Activated naive CD4-positive, alpha-beta T cell treated with anti-CD3 and anti-CD28 coated beads, Interleukin-2, amount 50 U/mL, for 24 hours (primary cell): ENCODE data around the gene NFS1.

Source experiments
- H3K27ac Mint-ChIP-seq: one replicate; pipeline ENCODE4 v1.8.0; 2021; ENCODE audit warnings: mild to moderate bottlenecking, mixed read lengths
- H3K27me3 Mint-ChIP-seq: one replicate; pipeline ENCODE4 v1.8.0; 2021; ENCODE audit warnings: mixed read lengths
- H3K36me3 Mint-ChIP-seq: one replicate; pipeline ENCODE4 v1.8.0; 2021; ENCODE audit warnings: mixed read lengths
- H3K4me1 Mint-ChIP-seq: one replicate; pipeline ENCODE4 v1.8.0; 2021; ENCODE audit warnings: mixed read lengths
- H3K4me3 Mint-ChIP-seq: one replicate; pipeline ENCODE4 v1.8.0; 2021; ENCODE audit warnings: mild to moderate bottlenecking, mixed read lengths
- H3K9me3 Mint-ChIP-seq: one replicate; pipeline ENCODE4 v1.8.0; 2021; ENCODE audit warnings: mixed read lengths

Gene NFS1

DNA sequence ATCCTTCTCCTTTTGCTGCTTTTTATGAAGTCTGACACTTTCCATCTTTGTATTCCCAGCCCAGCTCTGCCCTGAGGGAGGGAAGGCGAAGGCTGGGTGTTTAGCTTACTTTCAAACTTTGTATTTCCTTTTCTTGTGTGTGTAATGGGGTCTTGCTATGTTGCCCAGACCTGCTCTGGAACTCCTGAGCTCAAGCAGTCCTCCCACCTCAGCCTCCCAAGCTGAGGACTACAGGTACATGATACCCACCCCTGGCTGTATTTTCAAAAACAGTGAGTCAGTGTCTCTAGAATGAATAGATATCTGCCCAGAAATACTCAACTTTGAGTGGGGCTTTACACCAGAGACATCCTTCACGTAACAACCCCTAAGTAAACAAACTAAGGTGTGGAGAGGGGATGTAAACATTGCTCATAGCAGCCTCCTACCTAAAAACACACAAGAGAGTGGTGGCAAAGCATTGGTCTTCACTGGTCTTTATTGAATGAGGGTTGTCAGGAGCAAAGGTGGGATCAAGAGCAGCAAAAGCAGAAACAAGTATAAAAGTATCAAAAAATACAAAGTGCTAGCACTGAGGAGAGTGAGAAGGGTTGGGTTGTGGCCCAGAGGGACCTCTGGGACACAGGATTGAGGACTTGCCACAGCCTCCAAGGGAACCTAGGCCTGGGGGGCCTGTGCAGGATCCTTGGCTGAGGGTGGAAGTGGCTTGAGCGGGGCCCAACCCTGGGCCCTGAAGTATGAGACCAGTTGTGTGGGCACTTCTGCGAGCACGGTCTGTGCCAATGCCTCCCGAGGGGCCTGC is 73.4 kb downstream of the NFS1 start:
- no peaks in the 10 kb centered on the region for H3K4me1 Mint-ChIP-seq
- peaks cover 10% of the 10 kb centered on the region for H3K36me3 Mint-ChIP-seq
- peak overlapping the region; percentile 81 for H3K27ac Mint-ChIP-seq
- no peaks in the 10 kb centered on the region for H3K9me3 Mint-ChIP-seq
- no peak overlapping the region for H3K4me3 Mint-ChIP-seq
- no peaks in the 10 kb centered on the region for H3K27me3 Mint-ChIP-seq

DNA sequence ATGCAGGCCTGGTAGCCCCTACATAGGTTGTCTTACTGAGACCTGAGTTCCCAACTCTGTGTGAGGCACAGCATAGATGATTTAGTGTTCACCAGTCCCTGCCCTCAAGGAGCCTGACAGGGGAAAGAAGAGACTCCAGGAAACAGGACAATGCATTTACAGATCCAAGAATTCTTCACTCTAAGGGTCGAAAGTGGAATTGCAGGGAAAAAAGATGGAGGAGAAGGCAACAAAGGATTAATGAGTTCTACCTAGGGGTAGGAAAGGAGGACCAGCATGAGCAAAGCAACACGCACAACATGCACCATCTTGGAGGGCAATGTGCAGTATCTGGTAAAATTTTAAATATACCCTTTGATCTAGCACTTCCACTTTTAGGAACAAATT is 77.6 kb downstream of the NFS1 start:
- peaks cover 28% of the 10 kb centered on the region for H3K4me1 Mint-ChIP-seq
- H3K27ac Mint-ChIP-seq: no peak overlapping the region
- H3K27me3 Mint-ChIP-seq: no peaks in the 10 kb centered on the region
- peaks cover 9% of the 10 kb centered on the region for H3K36me3 Mint-ChIP-seq
- H3K4me3 Mint-ChIP-seq: no peak overlapping the region
- no peaks in the 10 kb centered on the region for H3K9me3 Mint-ChIP-seq

DNA sequence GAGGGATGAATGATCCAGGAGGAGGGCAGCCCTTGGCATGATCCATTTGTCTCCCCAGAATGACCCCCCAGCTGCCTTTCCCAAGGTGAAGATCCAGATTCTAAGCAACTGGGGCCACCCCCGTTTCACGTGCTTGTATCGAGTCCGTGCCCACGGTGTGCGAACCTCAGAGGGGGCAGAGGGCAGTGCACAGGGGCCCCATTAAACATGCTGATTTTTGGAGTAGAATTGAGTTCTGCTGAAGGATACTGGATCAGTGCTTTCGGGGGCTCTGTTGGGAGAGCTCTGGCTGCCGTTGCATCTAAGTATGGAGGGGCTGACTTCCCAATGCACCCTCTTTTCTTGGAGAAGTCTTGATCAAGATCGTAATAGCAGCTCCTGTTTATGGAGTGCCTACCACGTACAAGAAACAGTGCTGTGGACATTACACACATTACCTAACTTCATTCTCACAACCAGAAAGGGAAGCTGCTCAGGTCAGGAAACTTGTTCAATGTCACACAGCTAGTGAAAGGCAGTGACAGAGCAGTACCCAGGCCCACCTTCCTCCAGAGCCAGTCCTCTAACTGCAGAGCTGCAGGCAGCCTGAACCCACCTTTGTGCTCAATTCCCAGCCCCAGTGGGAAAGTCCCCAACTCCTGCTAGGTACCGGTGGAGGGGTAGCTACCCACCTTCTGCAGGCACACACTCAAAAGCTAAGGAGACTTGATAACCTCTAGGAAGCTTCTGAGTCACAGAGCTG is 78.2 kb downstream of the NFS1 start:
- peaks cover 9% of the 10 kb centered on the region for H3K36me3 Mint-ChIP-seq
- H3K27ac Mint-ChIP-seq: peak overlapping the region; percentile 8
- H3K4me1 Mint-ChIP-seq: peaks cover 32% of the 10 kb centered on the region
- no peaks in the 10 kb centered on the region for H3K27me3 Mint-ChIP-seq
- no peaks in the 10 kb centered on the region for H3K9me3 Mint-ChIP-seq
- no peak overlapping the region for H3K4me3 Mint-ChIP-seq

DNA sequence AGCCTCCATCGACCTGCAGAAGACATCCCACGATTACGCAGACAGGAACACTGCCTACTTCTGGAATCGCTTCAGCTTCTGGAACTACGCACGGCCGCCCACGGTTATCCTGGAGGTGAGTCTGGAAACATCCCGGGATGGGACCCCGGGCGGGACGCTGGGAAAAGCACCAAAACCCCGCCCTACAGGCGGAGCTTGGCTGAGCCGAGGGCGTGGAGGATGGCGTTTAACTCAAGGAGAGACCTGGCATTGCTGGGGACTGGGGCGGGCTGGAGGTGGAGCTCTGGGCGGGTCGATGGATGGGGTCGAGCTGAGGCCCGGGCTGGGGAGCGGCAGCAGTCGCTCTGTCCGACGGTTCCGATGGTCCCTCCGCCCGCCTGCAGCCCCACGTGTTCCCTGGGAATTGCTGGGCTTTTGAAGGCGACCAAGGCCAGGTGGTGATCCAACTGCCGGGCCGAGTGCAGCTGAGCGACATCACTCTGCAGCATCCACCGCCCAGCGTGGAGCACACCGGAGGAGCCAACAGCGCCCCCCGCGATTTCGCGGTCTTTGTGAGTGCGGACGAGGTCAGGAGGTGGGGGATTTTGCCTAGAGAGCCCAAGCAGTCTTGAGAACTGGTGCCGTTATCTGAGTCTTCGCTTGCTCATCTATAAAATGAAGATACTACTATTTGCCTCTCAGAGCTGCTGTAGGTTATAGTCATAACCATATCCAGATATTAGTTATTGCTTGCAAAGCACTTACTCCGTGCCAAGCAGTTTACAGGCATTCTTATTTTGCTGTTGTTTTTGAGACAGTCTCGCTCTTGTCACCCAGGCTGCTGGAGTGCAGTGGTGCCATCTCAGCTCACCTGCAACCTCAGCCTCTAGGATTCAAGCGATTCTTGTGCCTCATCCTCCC is 79.7 kb downstream of the NFS1 start:
- H3K36me3 Mint-ChIP-seq: peaks cover 3% of the 10 kb centered on the region
- no peaks in the 10 kb centered on the region for H3K9me3 Mint-ChIP-seq
- peaks cover 39% of the 10 kb centered on the region for H3K4me1 Mint-ChIP-seq
- no peaks in the 10 kb centered on the region for H3K27me3 Mint-ChIP-seq
- H3K4me3 Mint-ChIP-seq: peak overlapping the region; percentile 88
- peak overlapping the region; percentile 41 for H3K27ac Mint-ChIP-seq

DNA sequence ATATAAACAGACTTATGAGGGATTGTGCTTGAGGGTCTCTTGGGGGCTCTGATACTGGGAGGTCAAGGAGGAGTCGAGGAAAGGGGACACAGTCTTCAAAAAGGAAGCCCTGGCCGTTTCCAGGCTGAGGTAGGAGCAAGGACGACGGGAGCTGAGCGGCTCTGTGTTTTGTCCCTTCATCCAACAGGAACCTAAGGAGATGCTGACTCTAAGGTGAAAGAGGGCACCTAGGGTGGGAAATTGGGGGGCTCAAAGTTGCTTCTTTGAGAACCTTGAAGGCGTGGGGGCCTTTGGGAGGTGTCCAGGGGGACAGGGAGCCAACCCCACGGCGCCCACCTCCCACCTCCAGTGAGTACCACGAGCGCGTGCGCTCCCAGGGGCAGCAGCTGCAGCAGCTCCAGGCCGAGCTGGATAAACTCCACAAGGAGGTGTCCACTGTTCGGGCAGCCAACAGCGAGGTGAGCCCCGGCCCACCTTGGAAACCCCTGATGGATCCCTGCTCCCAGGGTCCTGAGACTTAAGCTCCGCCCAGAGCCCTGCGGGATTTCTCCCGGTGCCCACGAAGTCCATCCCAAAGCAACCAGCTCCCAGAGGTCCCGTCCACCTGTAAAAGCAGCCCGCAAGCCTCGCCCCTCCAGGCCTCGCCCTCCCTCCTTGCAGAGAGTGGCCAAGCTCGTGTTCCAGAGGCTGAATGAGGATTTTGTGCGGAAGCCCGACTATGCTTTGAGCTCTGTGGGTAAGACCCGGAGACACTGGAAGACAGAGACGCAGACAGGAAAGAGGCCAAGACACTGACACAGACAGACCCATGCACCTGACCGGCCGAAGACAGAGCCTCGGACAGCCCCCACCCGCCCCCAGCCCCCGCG is 80.7 kb downstream of the NFS1 start:
- Mint-ChIP-seq H3K4me1 (peaks cover 41% of the 10 kb centered on the region), H3K36me3 (peaks cover 3% of the 10 kb centered on the region), H3K27ac (peak overlapping the region; percentile 69), H3K27me3 (no peaks in the 10 kb centered on the region), H3K4me3 (peak overlapping the region; percentile 88), H3K9me3 (no peaks in the 10 kb centered on the region)
